ENCODE measurements around the gene MID1.

Gene MID1

GRCh38 chrX:10567136-10567535 lies 53.2 kb downstream of the MID1 start:
- no peak for DNase-seq
- no peak overlapping the region for H3K27ac ChIP-seq (ENCODE audit: insufficient read depth, low read length, poor library complexity, severe bottlenecking)
- H3K36me3 ChIP-seq (ENCODE audit: control insufficient read depth, insufficient read depth, low read length), result no peaks in the 10 kb centered on the region
- no peaks in the 10 kb centered on the region for H3K4me1 ChIP-seq (ENCODE audit: control insufficient read depth, insufficient read depth, low read length, poor library complexity, severe bottlenecking)
- H3K4me3 ChIP-seq (ENCODE audit: insufficient read depth, low read depth, low read length, poor library complexity, severe bottlenecking), result no peak overlapping the region
- no peaks in the 10 kb centered on the region for H3K9me3 ChIP-seq (ENCODE audit: control insufficient read depth, low read length)
- no peaks in the 10 kb centered on the region for H3K27me3 ChIP-seq (replicated peaks; ENCODE audit: control insufficient read depth, insufficient read depth, low read length, poor library complexity, severe bottlenecking)

GRCh38 chrX:10566716-10567097 lies 53.7 kb downstream of the MID1 start:
- no peak for DNase-seq
- Histone ChIP-seq H3K4me1 (ENCODE audit: control insufficient read depth, insufficient read depth, low read length, poor library complexity, severe bottlenecking) (no peaks in the 10 kb centered on the region), H3K4me3 (ENCODE audit: insufficient read depth, low read depth, low read length, poor library complexity, severe bottlenecking) (no peak overlapping the region), H3K27ac (ENCODE audit: insufficient read depth, low read length, poor library complexity, severe bottlenecking) (no peak overlapping the region), H3K36me3 (ENCODE audit: control insufficient read depth, insufficient read depth, low read length) (no peaks in the 10 kb centered on the region), H3K9me3 (ENCODE audit: control insufficient read depth, low read length) (no peaks in the 10 kb centered on the region), H3K27me3 (replicated peaks; ENCODE audit: control insufficient read depth, insufficient read depth, low read length, poor library complexity, severe bottlenecking) (no peaks in the 10 kb centered on the region)

GRCh38 chrX:10564484-10564883 lies 55.9 kb downstream of the MID1 start:
- no peaks in the 10 kb centered on the region for H3K9me3 ChIP-seq (ENCODE audit: control insufficient read depth, low read length)
- no peak for DNase-seq
- no peaks in the 10 kb centered on the region for H3K36me3 ChIP-seq (ENCODE audit: control insufficient read depth, insufficient read depth, low read length)
- no peaks in the 10 kb centered on the region for H3K27me3 ChIP-seq (replicated peaks; ENCODE audit: control insufficient read depth, insufficient read depth, low read length, poor library complexity, severe bottlenecking)
- no peak overlapping the region for H3K27ac ChIP-seq (ENCODE audit: insufficient read depth, low read length, poor library complexity, severe bottlenecking)
- H3K4me3 ChIP-seq (ENCODE audit: insufficient read depth, low read depth, low read length, poor library complexity, severe bottlenecking), result no peak overlapping the region
- no peaks in the 10 kb centered on the region for H3K4me1 ChIP-seq (ENCODE audit: control insufficient read depth, insufficient read depth, low read length, poor library complexity, severe bottlenecking)

- no peak for DNase-seq
- no peaks in the 10 kb centered on the region for H3K4me1 ChIP-seq (ENCODE audit: control insufficient read depth, insufficient read depth, low read length, poor library complexity, severe bottlenecking)
- H3K36me3 ChIP-seq (ENCODE audit: control insufficient read depth, insufficient read depth, low read length), result no peaks in the 10 kb centered on the region
- no peaks in the 10 kb centered on the region for H3K27me3 ChIP-seq (replicated peaks; ENCODE audit: control insufficient read depth, insufficient read depth, low read length, poor library complexity, severe bottlenecking)
- H3K9me3 ChIP-seq (ENCODE audit: control insufficient read depth, low read length), result no peaks in the 10 kb centered on the region
- no peak overlapping the region for H3K27ac ChIP-seq (ENCODE audit: insufficient read depth, low read length, poor library complexity, severe bottlenecking)
- H3K4me3 ChIP-seq (ENCODE audit: insufficient read depth, low read depth, low read length, poor library complexity, severe bottlenecking), result no peak overlapping the region
Measured at GRCh38 chrX:10557166-10557565, 63.2 kb downstream of the MID1 start.

- Histone ChIP-seq H3K36me3 (ENCODE audit: control insufficient read depth, insufficient read depth, low read length) (no peaks in the 10 kb centered on the region), H3K4me3 (ENCODE audit: insufficient read depth, low read depth, low read length, poor library complexity, severe bottlenecking) (no peak overlapping the region), H3K27me3 (replicated peaks; ENCODE audit: control insufficient read depth, insufficient read depth, low read length, poor library complexity, severe bottlenecking) (no peaks in the 10 kb centered on the region), H3K27ac (ENCODE audit: insufficient read depth, low read length, poor library complexity, severe bottlenecking) (no peak overlapping the region), H3K4me1 (ENCODE audit: control insufficient read depth, insufficient read depth, low read length, poor library complexity, severe bottlenecking) (no peaks in the 10 kb centered on the region), H3K9me3 (ENCODE audit: control insufficient read depth, low read length) (no peaks in the 10 kb centered on the region)
- no peak for DNase-seq
Measured at GRCh38 chrX:10556405-10556804, 64.0 kb downstream of the MID1 start.

GRCh38 chrX:10555846-10556245 lies 64.5 kb downstream of the MID1 start:
- Histone ChIP-seq H3K36me3 (ENCODE audit: control insufficient read depth, insufficient read depth, low read length) (no peaks in the 10 kb centered on the region), H3K27me3 (replicated peaks; ENCODE audit: control insufficient read depth, insufficient read depth, low read length, poor library complexity, severe bottlenecking) (no peaks in the 10 kb centered on the region), H3K4me1 (ENCODE audit: control insufficient read depth, insufficient read depth, low read length, poor library complexity, severe bottlenecking) (no peaks in the 10 kb centered on the region), H3K4me3 (ENCODE audit: insufficient read depth, low read depth, low read length, poor library complexity, severe bottlenecking) (no peak overlapping the region), H3K9me3 (ENCODE audit: control insufficient read depth, low read length) (no peaks in the 10 kb centered on the region), H3K27ac (ENCODE audit: insufficient read depth, low read length, poor library complexity, severe bottlenecking) (no peak overlapping the region)
- DNase-seq, result no peak

GRCh38 chrX:10554612-10555270 lies 65.6 kb downstream of the MID1 start:
- Histone ChIP-seq H3K36me3 (ENCODE audit: control insufficient read depth, insufficient read depth, low read length) (no peaks in the 10 kb centered on the region), H3K4me1 (ENCODE audit: control insufficient read depth, insufficient read depth, low read length, poor library complexity, severe bottlenecking) (no peaks in the 10 kb centered on the region)

GRCh38 chrX:10549280-10549679 lies 71.1 kb downstream of the MID1 start:
- Histone ChIP-seq H3K4me3 (ENCODE audit: insufficient read depth, low read depth, low read length, poor library complexity, severe bottlenecking) (no peak overlapping the region), H3K27ac (ENCODE audit: insufficient read depth, low read length, poor library complexity, severe bottlenecking) (no peak overlapping the region), H3K36me3 (ENCODE audit: control insufficient read depth, insufficient read depth, low read length) (no peaks in the 10 kb centered on the region), H3K9me3 (ENCODE audit: control insufficient read depth, low read length) (no peaks in the 10 kb centered on the region), H3K27me3 (replicated peaks; ENCODE audit: control insufficient read depth, insufficient read depth, low read length, poor library complexity, severe bottlenecking) (no peaks in the 10 kb centered on the region), H3K4me1 (ENCODE audit: control insufficient read depth, insufficient read depth, low read length, poor library complexity, severe bottlenecking) (no peaks in the 10 kb centered on the region)
- no peak for DNase-seq

More at GRCh38 chrX:10554612-10555270, 65.6 kb downstream of the MID1 start:
- DNase-seq, result no peak
- no peaks in the 10 kb centered on the region for H3K9me3 ChIP-seq (ENCODE audit: control insufficient read depth, low read length)
- H3K27ac ChIP-seq (ENCODE audit: insufficient read depth, low read length, poor library complexity, severe bottlenecking), result no peak overlapping the region
- no peak overlapping the region for H3K4me3 ChIP-seq (ENCODE audit: insufficient read depth, low read depth, low read length, poor library complexity, severe bottlenecking)
- no peaks in the 10 kb centered on the region for H3K27me3 ChIP-seq (replicated peaks; ENCODE audit: control insufficient read depth, insufficient read depth, low read length, poor library complexity, severe bottlenecking)

GRCh38 chrX:10548688-10549087 lies 71.7 kb downstream of the MID1 start:
- Histone ChIP-seq H3K4me1 (ENCODE audit: control insufficient read depth, insufficient read depth, low read length, poor library complexity, severe bottlenecking) (no peaks in the 10 kb centered on the region), H3K36me3 (ENCODE audit: control insufficient read depth, insufficient read depth, low read length) (no peaks in the 10 kb centered on the region), H3K27me3 (replicated peaks; ENCODE audit: control insufficient read depth, insufficient read depth, low read length, poor library complexity, severe bottlenecking) (no peaks in the 10 kb centered on the region), H3K9me3 (ENCODE audit: control insufficient read depth, low read length) (no peaks in the 10 kb centered on the region), H3K27ac (ENCODE audit: insufficient read depth, low read length, poor library complexity, severe bottlenecking) (no peak overlapping the region), H3K4me3 (ENCODE audit: insufficient read depth, low read depth, low read length, poor library complexity, severe bottlenecking) (no peak overlapping the region)
- no peak for DNase-seq

GRCh38 chrX:10545882-10546281 lies 74.5 kb downstream of the MID1 start:
- no peak overlapping the region for H3K4me3 ChIP-seq (ENCODE audit: insufficient read depth, low read depth, low read length, poor library complexity, severe bottlenecking)
- no peak for DNase-seq
- H3K4me1 ChIP-seq (ENCODE audit: control insufficient read depth, insufficient read depth, low read length, poor library complexity, severe bottlenecking), result no peaks in the 10 kb centered on the region
- H3K27ac ChIP-seq (ENCODE audit: insufficient read depth, low read length, poor library complexity, severe bottlenecking), result no peak overlapping the region
- no peaks in the 10 kb centered on the region for H3K36me3 ChIP-seq (ENCODE audit: control insufficient read depth, insufficient read depth, low read length)
- H3K27me3 ChIP-seq (replicated peaks; ENCODE audit: control insufficient read depth, insufficient read depth, low read length, poor library complexity, severe bottlenecking), result no peaks in the 10 kb centered on the region
- no peaks in the 10 kb centered on the region for H3K9me3 ChIP-seq (ENCODE audit: control insufficient read depth, low read length)

All from effector memory CD4-positive, alpha-beta T cell (primary cell).